SK-N-SH (cell line): ENCODE data around the gene ACCS. TPM values are rescaled to one million over a fixed set of nuclear protein-coding genes. Genes with fewer than 3 reads are reported as not detected.

Source experiments
- CTCF ChIA-PET: fragments of 300-600, 350-600 bp; formaldehyde crosslinking; extraction: SDS; loops from one replicate; lab custom pipeline; 2021; lab: Yijun Ruan, JAX
- POLR2A ChIA-PET: fragments of 350-600 bp; sonication (Branson Sonifier 250); formaldehyde crosslinking; extraction: SDS; loops from one replicate; lab custom pipeline; 2020; ENCODE audit warnings: antibody characterized with exemption, inconsistent platforms; lab: Yijun Ruan, JAX
- DNase-seq: peaks from one replicate; pipeline ENCODE4 v3.0.0; 2012
- H2AFZ ChIP-seq: fragments of 200-600 bp; sonication (generic); 2 replicates; pipeline ENCODE4 v1.8.1; 2016; ENCODE audit warnings: antibody characterized with exemption, mild to moderate bottlenecking, low read depth
- H3F3A ChIP-seq: fragments of 200-600 bp; sonication (generic); replicated peaks from 2 replicates; pipeline ENCODE3; 2016; ENCODE audit warnings: antibody characterized with exemption, mild to moderate bottlenecking; ENCODE audit not compliant: insufficient read depth
- H3K27ac ChIP-seq, 2 experiments: fragments of 200-500 bp in 1 of 2; fragments of 200-600 bp in 1 of 2; sonication (Bioruptor generic) in 1 of 2; sonication (generic), shearing (Covaris generic) in 1 of 2; 2 replicates each; pipeline versions ENCODE4 v1.5.1 to v1.6.1; 2014 to 2016; ENCODE audit warnings: low read depth in 2 of 2, inconsistent platforms in 1 of 2, low read length in 1 of 2, mild to moderate bottlenecking in 1 of 2, mixed read lengths in 1 of 2
- H3K27me3 ChIP-seq: fragments of 200-600 bp; sonication (generic), shearing (Covaris generic); 2 replicates; pipeline ENCODE4 v1.6.1; 2016; ENCODE audit warnings: mixed run types; ENCODE audit not compliant: insufficient read depth
- H3K36me3 ChIP-seq, 2 experiments: fragments of 200-500 bp in 1 of 2; fragments of 200-600 bp in 1 of 2; sonication (Bioruptor generic) in 1 of 2; sonication (generic) in 1 of 2; replicated peaks in 1 of 2; 2 replicates each; pipeline versions ENCODE3 to v1.5.1; 2014 to 2016; ENCODE audit warnings: low read length in 1 of 2, mild to moderate bottlenecking in 1 of 2; ENCODE audit not compliant: insufficient read depth in 2 of 2, control insufficient read depth in 1 of 2
- H3K4me1 ChIP-seq, 2 experiments: fragments of 200-500 bp in 1 of 2; fragments of 200-600 bp in 1 of 2; sonication (Bioruptor generic) in 1 of 2; sonication (generic), shearing (Covaris generic) in 1 of 2; 2 replicates each; pipeline versions ENCODE4 v1.5.1 to v1.6.1; 2014 to 2016; ENCODE audit warnings: low read depth in 1 of 2, low read length in 1 of 2, mixed run types in 1 of 2; ENCODE audit not compliant: insufficient read depth in 2 of 2, control insufficient read depth in 1 of 2
- H3K4me2 ChIP-seq: fragments of 200-600 bp; sonication (generic), shearing (Covaris generic); 2 replicates; pipeline ENCODE4 v1.6.1; 2017; ENCODE audit warnings: mixed run types
- H3K4me3 ChIP-seq, 2 experiments: fragments of 200-500 bp in 1 of 2; fragments of 200-600 bp in 1 of 2; sonication (Bioruptor generic) in 1 of 2; sonication (generic), shearing (Covaris generic) in 1 of 2; 2 replicates each; pipeline versions ENCODE4 v1.5.1 to v1.8.1; 2014 to 2016; ENCODE audit warnings: low read depth in 2 of 2, inconsistent platforms in 1 of 2, low read length in 1 of 2, mild to moderate bottlenecking in 1 of 2, mixed read lengths in 1 of 2, moderate library complexity in 1 of 2
- H3K79me2 ChIP-seq: fragments of 200-600 bp; sonication (generic); 2 replicates; pipeline ENCODE4 v1.8.1; 2017; ENCODE audit warnings: mild to moderate bottlenecking; ENCODE audit not compliant: insufficient read depth
- H3K9ac ChIP-seq: fragments of 200-600 bp; sonication (generic); 2 replicates; pipeline ENCODE4 v1.6.1; 2017; ENCODE audit warnings: mixed run types
- H3K9me2 ChIP-seq: fragments of 200-600 bp; sonication (generic); 2 replicates; pipeline ENCODE4 v1.6.1; 2017; ENCODE audit warnings: mixed run types
- H3K9me3 ChIP-seq: fragments of 200-600 bp; sonication (generic); 2 replicates; pipeline ENCODE4 v1.6.1; 2017; ENCODE audit warnings: mixed run types, mild to moderate bottlenecking, moderate library complexity
- H4K20me1 ChIP-seq: fragments of 200-600 bp; sonication (generic); 2 replicates; pipeline ENCODE4 v1.6.1; 2017; ENCODE audit warnings: mild to moderate bottlenecking, mixed run types; ENCODE audit not compliant: insufficient read depth
- ELF1 ChIP-seq: IDR thresholded peaks from 2 replicates; pipeline ENCODE4 v1.4.0; 2012
- FOXJ3 ChIP-seq: sonication (generic); formaldehyde crosslinking; IDR thresholded peaks from 2 replicates; pipeline ENCODE4 v1.5.1; 2020; ENCODE audit warnings: mild to moderate bottlenecking, missing genetic modification reagents
- FOXM1 ChIP-seq: IDR thresholded peaks from 2 replicates; pipeline ENCODE4 v1.4.0; 2012; ENCODE audit warnings: low read depth, mild to moderate bottlenecking
- GABPA ChIP-seq: IDR thresholded peaks from 2 replicates; pipeline ENCODE4 v1.4.0; 2012; ENCODE audit warnings: low read depth, mild to moderate bottlenecking
- IRF3 ChIP-seq: fragments of 150-350 bp; IDR thresholded peaks from 2 replicates; pipeline ENCODE4 v1.6.1; 2016; ENCODE audit warnings: mild to moderate bottlenecking, low read depth, low read length
- JUND ChIP-seq: IDR thresholded peaks from 2 replicates; pipeline ENCODE4 v1.4.0; 2012
- MXI1 ChIP-seq: IDR thresholded peaks from 2 replicates; pipeline ENCODE4 v1.6.1; 2012; ENCODE audit warnings: mild to moderate bottlenecking, low read depth, low read length, improper control_type of control experiment
- PBX3 ChIP-seq: IDR thresholded peaks from 2 replicates; pipeline ENCODE4; 2012
- TCF12 ChIP-seq: IDR thresholded peaks from 2 replicates; pipeline ENCODE4 v1.4.0; 2012
- WGBS: methylation state at CpG from one replicate; pipeline ENCODE4 v1.1.6; 2017; ENCODE audit warnings: low lambda C conversion rate; 5-methylcytosine and 5-hydroxymethylcytosine counted together
- polyA plus RNA-seq, 3 experiments: library from polyadenylated mRNA; depleted of rRNA; stranded (reverse); fragments of >200 nt; gene quantifications; 2 replicates each; pipeline ENCODE4 v1.2.3, GENCODE V29; 2012
- TF ChIP-seq, protein P1 (sequence below): fragments of 200-600 bp; sonication (generic); IDR thresholded peaks from 2 replicates; pipeline ENCODE4 v1.6.1; 2017; ENCODE audit warnings: antibody characterized with exemption, mild to moderate bottlenecking, moderate library complexity
- TF ChIP-seq, protein P2 (sequence below): IDR thresholded peaks from 2 replicates; pipeline ENCODE4 v1.6.1; 2012; ENCODE audit warnings: mild to moderate bottlenecking, low read depth, low read length, moderate library complexity

ACCS gene
- polyA plus RNA-seq, 1 of the 3 experiments (the other 2 are of a cell fraction) = 28.5 TPM

- Histone ChIP-seq H3K4me1 (peaks cover 9 to 17% of the 10 kb centered on the region in 2 experiments; a peak in 2 of 4 replicates), H3K79me2 (no peaks in the 10 kb centered on the region), H3K9ac (no peak overlapping the region), H3K4me3 (no peak overlapping the region), H4K20me1 (no peaks in the 10 kb centered on the region), H3F3A (no peaks in the 10 kb centered on the region), H3K36me3 (no peaks in the 10 kb centered on the region), H2AFZ (no peak overlapping the region), H3K4me2 (no peak overlapping the region), H3K9me3 (no peaks in the 10 kb centered on the region), H3K9me2 (no peaks in the 10 kb centered on the region), H3K27me3 (no peaks in the 10 kb centered on the region), H3K27ac (no peak overlapping the region)
- CTCF ChIA-PET = interaction anchor here (0.7 to 4.4 kb wide), 6 partner anchors 35 to 144 kb away, joined by 3 to 27 read pairs (median 3); no protein-coding TSS in a partner anchor
- no peak for DNase-seq
- POLR2A ChIA-PET = no interaction called here
- 34% methylated on average over 3 of the region's 3 CpGs for WGBS
- TF ChIP-seq FOXJ3 (CRISPR knock-in tag) (no peak), JUND (no peak), MXI1 (no peak), ELF1 (no peak), FOXM1 (no peak), TCF12 (no peak), PBX3 (no peak), GABPA (no peak), IRF3 (no peak)
- TF ChIP-seq, protein P1, sequence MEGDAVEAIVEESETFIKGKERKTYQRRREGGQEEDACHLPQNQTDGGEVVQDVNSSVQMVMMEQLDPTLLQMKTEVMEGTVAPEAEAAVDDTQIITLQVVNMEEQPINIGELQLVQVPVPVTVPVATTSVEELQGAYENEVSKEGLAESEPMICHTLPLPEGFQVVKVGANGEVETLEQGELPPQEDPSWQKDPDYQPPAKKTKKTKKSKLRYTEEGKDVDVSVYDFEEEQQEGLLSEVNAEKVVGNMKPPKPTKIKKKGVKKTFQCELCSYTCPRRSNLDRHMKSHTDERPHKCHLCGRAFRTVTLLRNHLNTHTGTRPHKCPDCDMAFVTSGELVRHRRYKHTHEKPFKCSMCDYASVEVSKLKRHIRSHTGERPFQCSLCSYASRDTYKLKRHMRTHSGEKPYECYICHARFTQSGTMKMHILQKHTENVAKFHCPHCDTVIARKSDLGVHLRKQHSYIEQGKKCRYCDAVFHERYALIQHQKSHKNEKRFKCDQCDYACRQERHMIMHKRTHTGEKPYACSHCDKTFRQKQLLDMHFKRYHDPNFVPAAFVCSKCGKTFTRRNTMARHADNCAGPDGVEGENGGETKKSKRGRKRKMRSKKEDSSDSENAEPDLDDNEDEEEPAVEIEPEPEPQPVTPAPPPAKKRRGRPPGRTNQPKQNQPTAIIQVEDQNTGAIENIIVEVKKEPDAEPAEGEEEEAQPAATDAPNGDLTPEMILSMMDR = no peak
- TF ChIP-seq, protein P2, sequence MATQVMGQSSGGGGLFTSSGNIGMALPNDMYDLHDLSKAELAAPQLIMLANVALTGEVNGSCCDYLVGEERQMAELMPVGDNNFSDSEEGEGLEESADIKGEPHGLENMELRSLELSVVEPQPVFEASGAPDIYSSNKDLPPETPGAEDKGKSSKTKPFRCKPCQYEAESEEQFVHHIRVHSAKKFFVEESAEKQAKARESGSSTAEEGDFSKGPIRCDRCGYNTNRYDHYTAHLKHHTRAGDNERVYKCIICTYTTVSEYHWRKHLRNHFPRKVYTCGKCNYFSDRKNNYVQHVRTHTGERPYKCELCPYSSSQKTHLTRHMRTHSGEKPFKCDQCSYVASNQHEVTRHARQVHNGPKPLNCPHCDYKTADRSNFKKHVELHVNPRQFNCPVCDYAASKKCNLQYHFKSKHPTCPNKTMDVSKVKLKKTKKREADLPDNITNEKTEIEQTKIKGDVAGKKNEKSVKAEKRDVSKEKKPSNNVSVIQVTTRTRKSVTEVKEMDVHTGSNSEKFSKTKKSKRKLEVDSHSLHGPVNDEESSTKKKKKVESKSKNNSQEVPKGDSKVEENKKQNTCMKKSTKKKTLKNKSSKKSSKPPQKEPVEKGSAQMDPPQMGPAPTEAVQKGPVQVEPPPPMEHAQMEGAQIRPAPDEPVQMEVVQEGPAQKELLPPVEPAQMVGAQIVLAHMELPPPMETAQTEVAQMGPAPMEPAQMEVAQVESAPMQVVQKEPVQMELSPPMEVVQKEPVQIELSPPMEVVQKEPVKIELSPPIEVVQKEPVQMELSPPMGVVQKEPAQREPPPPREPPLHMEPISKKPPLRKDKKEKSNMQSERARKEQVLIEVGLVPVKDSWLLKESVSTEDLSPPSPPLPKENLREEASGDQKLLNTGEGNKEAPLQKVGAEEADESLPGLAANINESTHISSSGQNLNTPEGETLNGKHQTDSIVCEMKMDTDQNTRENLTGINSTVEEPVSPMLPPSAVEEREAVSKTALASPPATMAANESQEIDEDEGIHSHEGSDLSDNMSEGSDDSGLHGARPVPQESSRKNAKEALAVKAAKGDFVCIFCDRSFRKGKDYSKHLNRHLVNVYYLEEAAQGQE = no peak
These were observed 32.6 kb upstream of the ACCS start for GRCh38 chr11:44033411-44033850.
